IPS-18a (cell line): ENCODE measurements around the gene OR6B3.

ENCODE experiments used
- H3K27ac ChIP-seq: one replicate; pipeline ENCODE4 v1.5.1; 2013; ENCODE audit warnings: low read length
- H3K27me3 ChIP-seq: one replicate; pipeline ENCODE4 v1.6.1; 2013; ENCODE audit warnings: mild to moderate bottlenecking, low read length; ENCODE audit not compliant: control insufficient read depth, insufficient read depth
- H3K36me3 ChIP-seq: one replicate; pipeline ENCODE4 v1.6.1; 2013; ENCODE audit warnings: low read depth, low read length; ENCODE audit not compliant: control insufficient read depth
- H3K4me1 ChIP-seq: one replicate; pipeline ENCODE4 v1.6.1; 2013; ENCODE audit warnings: low read depth, low read length; ENCODE audit not compliant: control insufficient read depth
- H3K4me3 ChIP-seq: one replicate; pipeline ENCODE4 v1.5.1; 2013; ENCODE audit warnings: low read length
- H3K9ac ChIP-seq: one replicate; pipeline ENCODE4 v1.6.1; 2013; ENCODE audit warnings: mild to moderate bottlenecking, low read length, moderate library complexity
- H3K9me3 ChIP-seq: one replicate; pipeline ENCODE4 v1.6.1; 2013; ENCODE audit warnings: low read depth, low read length; ENCODE audit not compliant: control insufficient read depth

Gene OR6B3

GRCh38 chr2:240053173-240054155 lies at the start of gene OR6B3:
OR6B3 (minus strand) TSS chr2:240053521.
- no peaks in the 10 kb centered on the region for H3K36me3 ChIP-seq
- H3K9ac ChIP-seq: no peak within 1 kb of the TSS
- no peak within 1 kb of the TSS for H3K27ac ChIP-seq
- H3K4me3 ChIP-seq: no peak within 1 kb of the TSS
- H3K27me3 ChIP-seq: no peaks in the 10 kb centered on the region
- no peaks in the 10 kb centered on the region for H3K4me1 ChIP-seq
- H3K9me3 ChIP-seq: no peaks in the 10 kb centered on the region

GRCh38 chr2:240098349-240098748 lies 45.0 kb upstream of the OR6B3 start:
- peaks cover 34% of the 10 kb centered on the region for H3K27me3 ChIP-seq
- H3K4me3 ChIP-seq: no peak overlapping the region
- H3K9ac ChIP-seq: no peak overlapping the region
- H3K4me1 ChIP-seq: peaks cover 3% of the 10 kb centered on the region
- no peaks in the 10 kb centered on the region for H3K9me3 ChIP-seq
- no peaks in the 10 kb centered on the region for H3K36me3 ChIP-seq
- no peak overlapping the region for H3K27ac ChIP-seq

GRCh38 chr2:240095556-240096523 lies 42.5 kb upstream of the OR6B3 start:
- Histone ChIP-seq H3K4me1 (peaks cover 3% of the 10 kb centered on the region), H3K36me3 (no peaks in the 10 kb centered on the region), H3K27ac (no peak overlapping the region), H3K4me3 (peak overlapping the region; percentile 57), H3K9me3 (no peaks in the 10 kb centered on the region), H3K9ac (no peak overlapping the region), H3K27me3 (peaks cover 34% of the 10 kb centered on the region)

GRCh38 chr2:240089306-240089705 lies 36.0 kb upstream of the OR6B3 start:
- H3K9ac ChIP-seq: no peak overlapping the region
- no peaks in the 10 kb centered on the region for H3K36me3 ChIP-seq
- H3K27ac ChIP-seq: no peak overlapping the region
- H3K9me3 ChIP-seq: peaks cover 10% of the 10 kb centered on the region
- no peaks in the 10 kb centered on the region for H3K4me1 ChIP-seq
- peaks cover 3% of the 10 kb centered on the region for H3K27me3 ChIP-seq
- H3K4me3 ChIP-seq: no peak overlapping the region

GRCh38 chr2:240086563-240086962 lies 33.2 kb upstream of the OR6B3 start:
- no peak overlapping the region for H3K27ac ChIP-seq
- no peaks in the 10 kb centered on the region for H3K4me1 ChIP-seq
- no peak overlapping the region for H3K4me3 ChIP-seq
- H3K9me3 ChIP-seq: peaks cover 10% of the 10 kb centered on the region
- no peak overlapping the region for H3K9ac ChIP-seq
- no peaks in the 10 kb centered on the region for H3K27me3 ChIP-seq
- H3K36me3 ChIP-seq: no peaks in the 10 kb centered on the region

- H3K4me3 ChIP-seq: no peak overlapping the region
- H3K9me3 ChIP-seq: peaks cover 21% of the 10 kb centered on the region
- H3K4me1 ChIP-seq: no peaks in the 10 kb centered on the region
- no peak overlapping the region for H3K27ac ChIP-seq
- no peaks in the 10 kb centered on the region for H3K27me3 ChIP-seq
- no peak overlapping the region for H3K9ac ChIP-seq
- H3K36me3 ChIP-seq: no peaks in the 10 kb centered on the region
Observed at GRCh38 chr2:240078631-240079030, 25.3 kb upstream of the OR6B3 start.

DNA sequence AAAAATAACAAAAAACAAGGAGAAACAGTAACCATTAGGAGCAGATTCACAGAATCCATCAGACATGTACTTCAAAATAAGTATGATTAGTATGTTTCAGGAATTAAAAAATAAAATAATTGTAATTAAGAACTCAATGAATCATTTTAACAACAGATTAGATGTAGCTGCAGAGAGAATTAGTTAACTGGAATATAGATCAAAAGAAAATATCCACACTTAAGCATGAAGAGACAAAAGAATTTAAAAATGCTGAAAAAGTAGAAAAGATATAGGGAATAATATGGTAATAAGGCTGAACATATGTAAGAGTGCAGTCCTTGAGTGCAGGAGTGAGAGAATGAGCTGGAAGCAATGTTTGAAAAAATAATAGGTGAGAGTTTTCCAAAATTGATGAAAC lies 24.1 kb upstream of the OR6B3 start:
- no peaks in the 10 kb centered on the region for H3K27me3 ChIP-seq
- H3K9me3 ChIP-seq: peaks cover 21% of the 10 kb centered on the region
- H3K9ac ChIP-seq: no peak overlapping the region
- H3K27ac ChIP-seq: no peak overlapping the region
- H3K36me3 ChIP-seq: no peaks in the 10 kb centered on the region
- no peak overlapping the region for H3K4me3 ChIP-seq
- no peaks in the 10 kb centered on the region for H3K4me1 ChIP-seq

- peaks cover 18% of the 10 kb centered on the region for H3K9me3 ChIP-seq
- H3K4me3 ChIP-seq: no peak overlapping the region
- H3K27me3 ChIP-seq: no peaks in the 10 kb centered on the region
- H3K27ac ChIP-seq: no peak overlapping the region
- no peaks in the 10 kb centered on the region for H3K36me3 ChIP-seq
- H3K9ac ChIP-seq: no peak overlapping the region
- no peaks in the 10 kb centered on the region for H3K4me1 ChIP-seq
Observed at GRCh38 chr2:240074545-240074944, 21.2 kb upstream of the OR6B3 start.

DNA sequence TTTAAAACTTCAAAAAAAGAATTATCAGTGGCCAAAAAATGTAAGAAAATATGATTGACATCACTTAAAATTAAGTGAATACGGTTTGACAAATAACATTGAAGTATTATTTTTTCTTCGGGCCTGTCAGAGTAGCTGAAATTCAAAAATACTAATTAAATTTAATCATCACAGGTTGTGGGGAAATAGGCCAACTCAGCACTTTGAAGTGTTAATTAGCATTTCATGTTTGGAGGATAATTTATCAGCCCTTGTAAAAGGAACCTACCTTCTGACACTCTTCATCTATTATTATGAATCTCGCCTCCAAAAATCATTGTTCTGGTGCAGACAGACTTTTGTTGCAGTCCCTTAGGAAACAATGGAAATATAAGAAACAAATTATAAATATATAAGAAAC lies 17.6 kb upstream of the OR6B3 start:
- Histone ChIP-seq H3K9ac (no peak overlapping the region), H3K4me1 (no peaks in the 10 kb centered on the region), H3K36me3 (no peaks in the 10 kb centered on the region), H3K9me3 (peaks cover 7% of the 10 kb centered on the region), H3K27ac (no peak overlapping the region), H3K27me3 (no peaks in the 10 kb centered on the region), H3K4me3 (no peak overlapping the region)

DNA sequence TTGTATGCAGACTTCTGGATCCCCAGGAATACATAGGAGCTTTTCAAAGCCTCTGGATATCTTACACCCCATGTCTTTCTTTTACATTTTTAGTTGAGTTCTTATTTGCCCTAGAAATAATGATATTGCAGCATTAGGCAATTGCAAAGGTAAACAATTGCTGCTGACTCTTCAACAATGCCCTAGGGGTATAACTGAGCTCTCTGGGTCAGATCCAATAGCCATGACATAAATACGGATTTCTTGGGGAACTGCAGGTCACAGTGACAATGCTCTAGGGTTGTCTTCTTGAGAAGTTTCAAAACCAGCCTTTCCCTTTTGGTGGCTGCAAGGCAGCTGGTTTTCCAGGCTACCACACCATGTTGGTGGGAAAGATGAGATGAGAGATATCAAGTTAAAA lies 16.5 kb upstream of the OR6B3 start:
- no peak overlapping the region for H3K4me3 ChIP-seq
- peaks cover 6% of the 10 kb centered on the region for H3K4me1 ChIP-seq
- H3K27ac ChIP-seq: no peak overlapping the region
- no peaks in the 10 kb centered on the region for H3K36me3 ChIP-seq
- H3K9ac ChIP-seq: no peak overlapping the region
- H3K27me3 ChIP-seq: no peaks in the 10 kb centered on the region
- no peaks in the 10 kb centered on the region for H3K9me3 ChIP-seq

DNA sequence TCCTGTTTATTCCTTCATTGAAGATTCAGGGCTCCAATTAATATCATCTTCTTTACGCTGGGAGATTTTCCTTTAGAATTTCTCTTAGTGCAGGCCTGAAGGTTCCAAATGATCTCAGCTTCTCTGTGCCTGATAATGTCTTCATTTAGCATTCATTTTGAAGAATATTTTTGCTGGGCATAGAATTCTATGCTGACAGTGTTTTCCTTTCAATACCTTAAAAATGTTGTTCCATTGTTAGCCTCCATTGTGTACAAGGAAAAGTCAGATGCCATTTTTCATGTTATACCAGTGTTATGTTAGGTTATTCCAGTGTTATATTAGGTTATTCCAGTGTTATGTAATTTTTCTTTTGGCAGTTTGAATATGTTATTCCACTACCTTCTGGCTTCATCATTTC lies 14.9 kb upstream of the OR6B3 start:
- peaks cover 7% of the 10 kb centered on the region for H3K4me1 ChIP-seq
- H3K9ac ChIP-seq: no peak overlapping the region
- H3K4me3 ChIP-seq: no peak overlapping the region
- H3K27me3 ChIP-seq: no peaks in the 10 kb centered on the region
- H3K27ac ChIP-seq: no peak overlapping the region
- H3K9me3 ChIP-seq: no peaks in the 10 kb centered on the region
- no peaks in the 10 kb centered on the region for H3K36me3 ChIP-seq
